ENCODE results near the gene MESP2.

The MESP2 gene

DNA sequence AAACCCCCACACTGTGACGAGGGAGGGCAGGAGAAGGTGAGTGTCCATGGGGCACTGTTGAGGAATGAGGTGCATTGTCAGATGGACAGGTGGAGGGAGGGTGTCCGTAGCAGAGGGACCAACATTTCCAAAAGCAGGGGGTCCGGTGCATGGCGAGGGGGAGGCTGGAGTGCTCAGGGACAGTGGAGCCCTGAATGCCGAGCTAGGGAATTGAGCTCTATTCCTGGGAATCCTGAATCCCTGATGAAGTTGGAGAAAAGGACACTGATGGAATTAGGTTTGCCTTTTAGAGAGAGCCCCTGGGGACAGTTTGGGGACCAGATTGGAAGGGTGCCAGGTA lies 46.4 kb downstream of the MESP2 start:
- no peak for DNase-seq

DNA sequence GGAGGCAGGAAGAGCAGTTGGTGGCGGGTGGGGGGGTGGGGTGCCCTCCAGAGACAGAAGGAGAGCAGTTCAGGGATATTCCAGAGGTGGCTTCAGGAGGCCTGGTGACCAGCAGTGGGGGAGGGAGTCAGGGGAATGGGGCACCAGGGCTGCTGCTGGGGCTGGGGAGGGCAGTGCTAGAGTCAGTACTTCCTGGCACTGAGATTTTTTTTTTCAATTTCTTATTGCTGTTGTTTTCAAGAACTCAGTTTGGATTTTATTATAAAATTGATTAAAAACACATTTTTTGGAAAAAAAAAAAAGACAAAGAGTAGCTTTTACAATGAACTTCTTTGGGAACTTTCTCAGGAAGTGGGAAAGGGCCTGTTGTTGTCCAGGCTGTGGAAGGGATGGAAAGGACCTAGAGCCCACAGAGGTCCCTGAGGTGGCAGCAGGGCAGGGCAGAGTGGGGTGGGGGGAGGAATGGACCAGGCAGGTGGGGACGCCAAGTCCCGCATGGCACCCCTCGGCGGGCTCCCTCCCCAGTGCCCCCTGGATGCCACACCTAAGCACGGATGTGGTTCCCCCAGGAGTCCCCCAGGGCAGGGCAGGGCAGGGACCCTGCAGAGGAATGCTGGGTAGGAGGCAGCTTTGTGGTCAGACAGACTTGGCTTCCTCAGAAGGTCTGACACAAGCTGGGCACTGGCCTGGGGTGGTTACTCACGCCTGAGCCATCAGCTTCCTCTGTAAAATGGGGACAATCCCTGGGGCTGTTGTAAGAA lies 47.0 kb downstream of the MESP2 start:
- no peak for DNase-seq

DNA sequence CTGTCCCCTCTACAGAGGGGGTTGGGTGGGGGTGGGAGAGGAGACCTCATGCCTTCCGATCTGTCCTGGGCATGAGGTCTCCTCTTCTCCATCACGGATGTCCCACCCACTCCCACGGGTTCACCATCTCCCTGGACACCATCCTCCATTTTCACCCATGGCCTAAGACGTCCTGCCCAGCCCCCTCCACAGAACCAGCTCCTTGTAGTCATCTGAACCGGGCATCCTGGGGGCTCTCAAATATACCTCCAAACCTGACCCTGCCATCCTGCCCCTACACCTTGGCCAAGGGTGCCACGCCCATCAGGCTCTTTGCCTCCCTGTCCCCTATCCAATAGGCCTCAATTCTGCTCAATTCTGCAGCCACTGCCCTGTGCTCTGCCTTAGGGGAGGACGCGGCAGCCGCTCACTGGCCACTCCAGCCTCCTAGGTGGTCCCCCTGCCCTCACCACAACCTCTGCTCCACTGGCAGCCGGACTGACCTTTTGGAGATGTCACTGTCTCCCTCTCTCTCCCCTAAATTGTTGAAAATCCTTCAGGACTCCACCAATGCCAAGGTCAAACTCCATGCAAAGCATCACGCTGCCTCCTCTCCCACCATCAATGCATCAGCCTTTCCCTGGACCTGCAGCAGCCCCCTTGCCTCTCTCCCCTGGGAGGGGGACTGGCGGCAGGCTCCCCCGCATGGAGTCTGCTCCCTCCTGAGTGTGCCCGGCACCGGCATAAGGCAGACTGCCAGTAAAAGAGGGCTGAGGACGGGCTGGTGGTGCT lies 47.9 kb downstream of the MESP2 start:
- no peak for DNase-seq

DNA sequence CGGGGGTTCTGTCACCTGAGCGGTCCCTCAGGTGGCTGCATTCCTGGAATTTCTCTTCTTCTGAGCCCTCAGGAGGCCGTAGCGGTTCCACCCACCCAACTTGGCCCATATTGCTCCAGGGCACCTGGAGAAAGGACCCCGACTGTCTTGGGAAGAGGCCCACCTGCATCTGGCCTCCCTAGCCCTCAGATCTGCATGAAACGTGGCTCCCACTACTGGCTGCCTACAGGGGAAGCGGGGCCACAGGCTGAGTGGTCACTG lies 48.4 kb downstream of the MESP2 start:
- no peak for DNase-seq

DNA sequence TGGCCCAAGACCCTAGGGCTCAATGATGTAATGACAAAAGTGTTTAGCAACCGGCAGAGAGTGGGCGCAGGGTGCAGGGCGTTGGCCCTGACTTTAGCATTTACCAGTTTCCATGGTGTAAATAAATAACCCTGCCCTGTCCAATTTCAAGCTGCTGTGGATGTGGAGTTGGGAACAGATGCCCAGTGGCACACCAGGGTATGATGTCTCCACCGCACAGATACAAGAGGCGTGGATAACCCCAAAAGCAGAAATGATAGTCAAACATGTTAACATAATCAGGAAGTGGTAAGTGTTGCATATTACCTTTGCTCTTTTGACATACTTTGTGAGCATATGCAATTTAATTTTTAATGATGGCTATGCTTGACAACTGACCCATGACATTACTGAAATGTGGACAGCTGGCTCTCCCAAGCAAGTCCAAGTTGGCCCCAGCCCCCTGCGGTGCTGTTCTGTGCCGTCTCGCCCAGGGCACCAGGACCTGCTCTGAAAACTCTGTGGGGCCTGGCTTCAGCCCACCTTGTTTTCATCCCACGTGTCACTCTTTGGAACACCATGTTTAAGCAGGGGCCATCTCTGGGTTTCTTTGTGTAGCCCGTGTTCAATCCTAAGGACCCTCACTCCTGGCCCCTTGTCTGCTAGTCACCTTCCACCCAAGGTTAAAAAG lies 49.3 kb downstream of the MESP2 start:
- DNase-seq, result no peak

DNA sequence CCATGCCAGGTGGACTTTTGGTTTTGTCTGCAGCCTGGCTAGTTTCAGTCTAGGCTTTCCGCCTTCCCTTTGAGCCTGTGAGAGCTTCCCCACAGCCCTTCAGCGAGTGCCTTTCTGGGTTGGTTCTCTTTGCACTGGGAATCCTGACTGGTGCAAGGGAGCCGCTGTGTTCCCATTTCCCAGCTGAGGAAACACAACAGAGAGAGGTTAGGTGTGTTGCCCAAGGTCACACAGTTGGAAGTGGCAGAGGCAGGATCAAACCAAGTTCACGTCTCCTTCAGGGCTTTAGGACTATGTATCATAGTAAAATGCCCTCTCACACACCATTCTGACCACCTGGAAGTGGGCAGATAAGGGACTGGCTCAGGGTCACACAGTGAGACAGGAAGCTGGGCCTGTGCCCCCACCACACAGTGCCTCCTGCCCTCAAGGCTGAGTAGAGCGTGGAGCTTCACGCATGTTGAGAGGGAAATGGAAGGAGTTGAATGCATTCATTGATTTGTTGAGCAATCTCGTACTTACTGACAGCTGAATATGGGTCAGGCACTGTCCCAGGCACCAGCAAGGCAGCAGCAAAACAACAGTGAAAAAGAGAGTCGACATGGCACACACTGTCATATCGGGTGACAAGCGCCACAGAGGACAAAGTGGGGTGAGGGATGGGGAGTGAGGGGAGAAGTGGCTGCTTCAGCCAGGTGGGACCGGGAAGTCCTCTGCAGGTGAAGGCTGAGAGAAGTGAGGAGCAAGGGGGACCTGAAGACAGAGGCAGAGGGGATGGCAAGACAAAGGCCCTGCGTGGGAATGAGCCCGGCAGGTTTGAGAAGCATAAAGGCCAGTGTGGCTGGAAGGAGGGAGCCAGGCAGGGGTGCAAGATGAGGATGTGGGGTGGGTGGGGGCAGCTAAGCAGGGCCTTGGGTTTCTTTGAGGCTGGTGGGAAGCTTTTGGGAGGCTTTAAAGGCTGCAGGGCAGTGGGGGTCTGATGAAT lies 50.8 kb downstream of the MESP2 start:
- DNase-seq, result peak; percentile 37

DNA sequence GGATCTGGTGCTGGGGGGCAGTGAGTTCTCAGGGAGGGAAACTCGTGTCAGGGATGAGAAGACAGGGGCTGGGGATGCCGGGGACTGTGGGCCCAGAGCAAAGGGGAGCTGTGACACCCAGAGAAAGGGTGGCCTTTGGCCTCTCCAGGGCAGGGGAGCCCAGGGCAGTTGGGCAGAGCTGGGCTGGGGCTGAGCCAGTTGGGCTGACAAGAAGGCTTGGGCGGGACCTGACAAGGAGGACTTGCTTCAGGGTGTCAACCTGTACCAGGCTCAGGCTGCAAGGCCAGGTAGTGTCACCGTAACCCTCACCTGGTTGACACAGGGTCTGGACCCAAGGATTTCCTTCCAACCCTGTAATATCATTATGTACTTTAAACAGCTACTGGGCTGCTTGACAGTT lies 51.7 kb downstream of the MESP2 start:
- DNase-seq, result no peak

All from hematopoietic multipotent progenitor cell treated with erythropoietin and hydrocortisone succinate and interleukin-3 and kit ligand, for 8 days (in vitro differentiated cells).